GM18907 (cell line): ENCODE data around the gene NINL.

Source experiments
- ATAC-seq: cut with Tn5 transposase; IDR thresholded peaks from one replicate; pipeline ENCODE4 v1.9.1; 2021; ENCODE audit warnings: mild to moderate bottlenecking, moderate library complexity; ENCODE audit not compliant: unreplicated experiment

NINL gene

GRCh38 chr20:25535762-25536161, 49.6 kb downstream of the NINL start:
- ATAC-seq: no peak

GRCh38 chr20:25534845-25535244, 50.5 kb downstream of the NINL start:
- ATAC-seq: no peak

- no peak for ATAC-seq
These were observed 51.2 kb downstream of the NINL start for GRCh38 chr20:25533920-25534700.

- no peak for ATAC-seq
These were observed 52.4 kb downstream of the NINL start for GRCh38 chr20:25532971-25533391.

- no peak for ATAC-seq
These were observed 53.1 kb downstream of the NINL start for GRCh38 chr20:25532015-25532751.

GRCh38 chr20:25529295-25529951, 55.9 kb downstream of the NINL start:
- ATAC-seq: no peak

GRCh38 chr20:25527949-25528348, 57.4 kb downstream of the NINL start:
- ATAC-seq: no peak

- ATAC-seq: no peak
These were observed 58.9 kb downstream of the NINL start for GRCh38 chr20:25526446-25526845.

- no peak for ATAC-seq
These were observed 59.5 kb downstream of the NINL start for GRCh38 chr20:25525867-25526266.

GRCh38 chr20:25525295-25525694, 60.0 kb downstream of the NINL start:
- no peak for ATAC-seq

- ATAC-seq: no peak
These were observed 63.9 kb downstream of the NINL start for GRCh38 chr20:25521382-25521781.

- no peak for ATAC-seq
These were observed 68.2 kb downstream of the NINL start for GRCh38 chr20:25517124-25517523.

GRCh38 chr20:25514747-25515340, 70.5 kb downstream of the NINL start:
- ATAC-seq: no peak

- ATAC-seq: no peak
These were observed 71.1 kb downstream of the NINL start for GRCh38 chr20:25514195-25514594.

GRCh38 chr20:25512709-25513108, 72.6 kb downstream of the NINL start:
- ATAC-seq: no peak

GRCh38 chr20:25511183-25511582, 74.1 kb downstream of the NINL start:
- ATAC-seq: no peak

- ATAC-seq: no peak
These were observed 74.6 kb downstream of the NINL start for GRCh38 chr20:25510721-25511120.

GRCh38 chr20:25510202-25510601, 75.1 kb downstream of the NINL start:
- peak; percentile 71 for ATAC-seq

GRCh38 chr20:25509084-25509483, 76.2 kb downstream of the NINL start:
- no peak for ATAC-seq

GRCh38 chr20:25508083-25508770, 77.1 kb downstream of the NINL start:
- ATAC-seq: no peak
